Measurements from ENCODE around the gene BUD23. TPM values are rescaled to one million over a fixed set of nuclear protein-coding genes. Genes with fewer than 3 reads are reported as not detected.
A peak's percentile ranks its signal among the peaks of the same experiment; 100 is the strongest.

Gene BUD23
- total RNA-seq, 1 experiment from 2014 or later = 124 TPM

DNA sequence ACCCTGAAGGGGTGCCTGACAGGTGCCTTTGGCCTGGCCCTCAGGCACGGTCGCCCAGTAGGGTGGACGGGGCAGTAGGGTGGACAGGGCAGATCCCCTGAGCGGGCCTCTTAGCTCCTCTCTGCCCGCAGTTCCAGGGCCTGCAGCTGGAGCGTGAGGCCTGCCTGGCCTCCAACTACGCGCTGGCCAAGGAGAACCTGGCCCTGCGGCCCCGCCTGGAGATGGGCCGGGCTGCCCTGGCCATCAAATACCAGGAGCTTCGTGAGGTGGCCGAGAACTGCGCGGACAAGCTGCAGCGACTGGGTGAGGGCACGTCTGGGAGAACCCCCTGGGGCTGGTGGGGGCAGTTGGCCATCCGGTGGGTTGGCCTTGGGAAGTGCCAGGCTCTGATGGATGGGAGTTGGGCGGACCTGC, 14.1 kb upstream of the BUD23 start:
- ATAC-seq = no peak
- Histone ChIP-seq H3K4me2 (ENCODE audit: low read length) (peak overlapping the region; percentile 81), H3F3A (ENCODE audit: low read length, unreplicated experiment) (no peaks in the 10 kb centered on the region), H4K20me1 (ENCODE audit: low read length) (no peaks in the 10 kb centered on the region), H3K79me2 (ENCODE audit: low read length) (no peaks in the 10 kb centered on the region), H3K4me1 (ENCODE audit: insufficient read depth, low read length) (peaks cover 4% of the 10 kb centered on the region; the same call in 1 of the 2 replicates), H3K27ac (ENCODE audit: low read length) (no peak overlapping the region), H3K9me2 (replicated peaks; ENCODE audit: low read length) (no peaks in the 10 kb centered on the region), H3K9me3 (ENCODE audit: low read length) (no peaks in the 10 kb centered on the region), H3K9ac (ENCODE audit: low read length) (no peak overlapping the region), H3K4me3 (ENCODE audit: low read length) (peak overlapping the region; percentile 77; the same call in 1 of the 2 replicates), H2AFZ (ENCODE audit: low read length) (no peak overlapping the region), H3K27me3 (ENCODE audit: low read length) (no peaks in the 10 kb centered on the region), H3K36me3 (ENCODE audit: low read depth, low read length) (no peaks in the 10 kb centered on the region; the same call in 1 of the 2 replicates)
- intact Hi-C loops (cut with micrococcal nuclease) = loop anchor here (5.0 kb wide), 1 partner anchor 48 kb away; the partner anchor contains the start of gene STX1A
- BruUV-seq (replicated peaks) = no TSS peak
- TF ChIP-seq EZH2 (IDR thresholded peaks at IDR 0.05; ENCODE audit: low read length, unreplicated experiment) = no peak
- TF ChIP-seq, protein P1, sequence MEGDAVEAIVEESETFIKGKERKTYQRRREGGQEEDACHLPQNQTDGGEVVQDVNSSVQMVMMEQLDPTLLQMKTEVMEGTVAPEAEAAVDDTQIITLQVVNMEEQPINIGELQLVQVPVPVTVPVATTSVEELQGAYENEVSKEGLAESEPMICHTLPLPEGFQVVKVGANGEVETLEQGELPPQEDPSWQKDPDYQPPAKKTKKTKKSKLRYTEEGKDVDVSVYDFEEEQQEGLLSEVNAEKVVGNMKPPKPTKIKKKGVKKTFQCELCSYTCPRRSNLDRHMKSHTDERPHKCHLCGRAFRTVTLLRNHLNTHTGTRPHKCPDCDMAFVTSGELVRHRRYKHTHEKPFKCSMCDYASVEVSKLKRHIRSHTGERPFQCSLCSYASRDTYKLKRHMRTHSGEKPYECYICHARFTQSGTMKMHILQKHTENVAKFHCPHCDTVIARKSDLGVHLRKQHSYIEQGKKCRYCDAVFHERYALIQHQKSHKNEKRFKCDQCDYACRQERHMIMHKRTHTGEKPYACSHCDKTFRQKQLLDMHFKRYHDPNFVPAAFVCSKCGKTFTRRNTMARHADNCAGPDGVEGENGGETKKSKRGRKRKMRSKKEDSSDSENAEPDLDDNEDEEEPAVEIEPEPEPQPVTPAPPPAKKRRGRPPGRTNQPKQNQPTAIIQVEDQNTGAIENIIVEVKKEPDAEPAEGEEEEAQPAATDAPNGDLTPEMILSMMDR (conservative IDR thresholded peaks at IDR 0.05; ENCODE audit: low read depth, low read length) = no peak
- no peak for TF ChIP-seq EZH2phosphoT487 (IDR thresholded peaks at IDR 0.05; ENCODE audit: borderline replicate concordance, low read length)
- no peak for DNase-seq
- ChIA-PET POLR2A (ENCODE audit: unreplicated experiment) (interaction anchor here (0.5 kb wide), 1 partner anchor 168 kb away, joined by 5 read pairs; no protein-coding TSS in a partner anchor), CTCF (no interaction called here)

DNA sequence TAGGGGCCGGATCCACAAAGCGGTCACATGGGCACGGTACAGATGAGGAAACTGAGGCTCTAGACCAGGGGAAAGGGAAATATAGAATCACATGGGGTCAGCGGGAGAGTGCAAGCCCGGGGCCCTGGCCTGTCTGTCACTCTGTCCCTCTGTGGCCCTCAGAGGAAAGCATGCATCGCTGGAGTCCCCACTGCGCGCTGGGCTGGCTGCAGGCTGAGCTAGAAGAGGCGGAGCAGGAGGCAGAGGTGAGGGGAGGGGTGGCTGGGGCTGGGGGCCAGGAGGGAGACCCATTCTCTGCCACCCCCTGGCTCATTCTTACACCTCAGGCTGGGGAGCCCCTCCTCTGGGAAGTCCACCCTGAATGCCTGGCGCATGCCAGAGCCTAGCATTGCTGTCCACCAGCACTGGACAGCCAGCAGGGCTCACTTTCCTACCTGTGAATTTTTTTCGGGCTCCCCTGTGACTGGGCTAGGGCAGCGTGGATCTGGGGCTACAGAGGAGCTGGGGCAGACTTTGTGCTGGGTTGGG, 13.5 kb upstream of the BUD23 start:
- Histone ChIP-seq H3K27me3 (ENCODE audit: low read length) (no peaks in the 10 kb centered on the region), H3K9me3 (ENCODE audit: low read length) (no peaks in the 10 kb centered on the region), H3K4me2 (ENCODE audit: low read length) (no peak overlapping the region), H3K9me2 (replicated peaks; ENCODE audit: low read length) (no peaks in the 10 kb centered on the region), H3K4me3 (ENCODE audit: low read length) (no peak overlapping the region), H3K79me2 (ENCODE audit: low read length) (no peaks in the 10 kb centered on the region), H3K4me1 (ENCODE audit: insufficient read depth, low read length) (peaks cover 4% of the 10 kb centered on the region; the same call in 1 of the 2 replicates), H3K9ac (ENCODE audit: low read length) (no peak overlapping the region), H3K27ac (ENCODE audit: low read length) (no peak overlapping the region), H3K36me3 (ENCODE audit: low read depth, low read length) (no peaks in the 10 kb centered on the region; the same call in 1 of the 2 replicates), H3F3A (ENCODE audit: low read length, unreplicated experiment) (no peaks in the 10 kb centered on the region), H4K20me1 (ENCODE audit: low read length) (no peaks in the 10 kb centered on the region), H2AFZ (ENCODE audit: low read length) (no peak overlapping the region)
- ChIA-PET POLR2A (ENCODE audit: unreplicated experiment) (interaction anchor here (0.5 kb wide), 1 partner anchor 168 kb away, joined by 5 read pairs; no protein-coding TSS in a partner anchor), CTCF (no interaction called here)
- ATAC-seq (no peak), DNase-seq (no peak)
- BruUV-seq (replicated peaks) = no TSS peak
- intact Hi-C loops (cut with micrococcal nuclease) = loop anchor here (5.0 kb wide), 1 partner anchor 47 kb away; the partner anchor contains the start of gene STX1A
- TF ChIP-seq EZH2 (IDR thresholded peaks at IDR 0.05; ENCODE audit: low read length, unreplicated experiment) (no peak), EZH2phosphoT487 (IDR thresholded peaks at IDR 0.05; ENCODE audit: borderline replicate concordance, low read length) (no peak)
- TF ChIP-seq, protein P1 (conservative IDR thresholded peaks at IDR 0.05; ENCODE audit: low read depth, low read length) = no peak

DNA sequence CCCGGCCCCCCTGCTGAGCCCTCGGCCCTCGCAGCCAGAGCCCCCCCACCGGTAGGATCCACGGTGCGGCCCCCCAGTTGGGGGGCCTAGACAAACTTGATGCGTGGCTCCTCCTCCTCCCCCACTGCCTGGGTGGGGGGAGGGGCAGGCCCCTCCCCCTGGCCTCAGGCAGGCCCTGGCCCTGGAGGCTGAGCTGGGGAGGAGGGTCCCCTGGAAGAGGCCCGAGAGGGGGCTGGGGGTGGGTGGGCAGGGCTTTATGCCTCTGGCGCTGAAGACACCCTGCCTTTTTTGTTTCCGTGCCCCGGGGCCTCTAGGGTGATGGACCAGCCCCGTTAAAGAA, 12.1 kb upstream of the BUD23 start:
- intact Hi-C loops (cut with micrococcal nuclease) = no loop called here
- Histone ChIP-seq H3K9me3 (ENCODE audit: low read length) (no peaks in the 10 kb centered on the region), H3K9me2 (replicated peaks; ENCODE audit: low read length) (no peaks in the 10 kb centered on the region), H3K4me3 (ENCODE audit: low read length) (no peak overlapping the region), H3K79me2 (ENCODE audit: low read length) (no peaks in the 10 kb centered on the region), H4K20me1 (ENCODE audit: low read length) (no peaks in the 10 kb centered on the region), H3K9ac (ENCODE audit: low read length) (no peak overlapping the region), H3K27me3 (ENCODE audit: low read length) (no peaks in the 10 kb centered on the region), H3K4me1 (ENCODE audit: insufficient read depth, low read length) (no peaks in the 10 kb centered on the region), H3F3A (ENCODE audit: low read length, unreplicated experiment) (no peaks in the 10 kb centered on the region), H3K4me2 (ENCODE audit: low read length) (no peak overlapping the region), H3K36me3 (ENCODE audit: low read depth, low read length) (no peaks in the 10 kb centered on the region; the same call in 1 of the 2 replicates), H2AFZ (ENCODE audit: low read length) (no peak overlapping the region), H3K27ac (ENCODE audit: low read length) (no peak overlapping the region)
- TF ChIP-seq EZH2 (IDR thresholded peaks at IDR 0.05; ENCODE audit: low read length, unreplicated experiment) = no peak
- TF ChIP-seq, protein P1 (conservative IDR thresholded peaks at IDR 0.05; ENCODE audit: low read depth, low read length) = no peak
- no peak for TF ChIP-seq EZH2phosphoT487 (IDR thresholded peaks at IDR 0.05; ENCODE audit: borderline replicate concordance, low read length)
- no TSS peak for BruUV-seq (replicated peaks)
- ATAC-seq = no peak
- ChIA-PET CTCF (no interaction called here), POLR2A (ENCODE audit: unreplicated experiment) (no interaction called here)
- DNase-seq = no peak

Measured in PC-3 (cell line).